NT2/D1 (cell line): ENCODE data around the gene ARHGAP42.
A peak's percentile ranks its signal among the peaks of the same experiment; 100 is the strongest.

Experiments
- DNase-seq: peaks from one replicate; pipeline ENCODE4 v3.0.0-alpha.2; 2011; ENCODE audit warnings: low read depth, low spot score
- H3K27me3 ChIP-seq: 2 replicates; pipeline ENCODE4 v1.6.0; 2011; ENCODE audit warnings: mild to moderate bottlenecking; ENCODE audit not compliant: insufficient read length, insufficient read depth
- H3K36me3 ChIP-seq: 2 replicates; pipeline ENCODE4 v1.6.1; 2011; ENCODE audit warnings: mild to moderate bottlenecking, low read length, mixed read lengths; ENCODE audit not compliant: insufficient read depth, insufficient read length
- H3K4me1 ChIP-seq: 2 replicates; pipeline ENCODE4 v1.5.1; 2011; ENCODE audit not compliant: insufficient read depth, insufficient read length
- H3K4me3 ChIP-seq: 2 replicates; pipeline ENCODE4 v1.5.1; 2011; ENCODE audit warnings: low read depth; ENCODE audit not compliant: insufficient read length
- H3K9ac ChIP-seq: 2 replicates; pipeline ENCODE4 v1.6.0; 2011; ENCODE audit warnings: low read depth; ENCODE audit not compliant: insufficient read length
- H3K9me3 ChIP-seq: 2 replicates; pipeline ENCODE4 v1.5.1; 2011; ENCODE audit warnings: mild to moderate bottlenecking, low read length; ENCODE audit not compliant: insufficient read depth
- SUZ12 ChIP-seq: IDR thresholded peaks from 2 replicates; pipeline ENCODE4 v1.6.1; 2011; ENCODE audit not compliant: insufficient read length, insufficient read depth; ENCODE audit errors: extremely low read depth
- YY1 ChIP-seq: IDR thresholded peaks from 2 replicates; pipeline ENCODE4 v1.6.1; 2011; ENCODE audit not compliant: insufficient read length, insufficient read depth
- ZNF274 ChIP-seq: IDR thresholded peaks from 2 replicates; pipeline ENCODE4 v1.6.1; 2011; ENCODE audit warnings: mild to moderate bottlenecking, low read depth, low read length

The ARHGAP42 gene

GRCh38 chr11:100709233-100709957 is 22.3 kb downstream of the ARHGAP42 start:
- Histone ChIP-seq H3K9me3 (no peaks in the 10 kb centered on the region), H3K4me1 (no peaks in the 10 kb centered on the region), H3K9ac (no peak overlapping the region), H3K4me3 (no peak overlapping the region), H3K36me3 (no peaks in the 10 kb centered on the region), H3K27me3 (no peaks in the 10 kb centered on the region)
- TF ChIP-seq ZNF274 (no peak), YY1 (no peak), SUZ12 (no peak)
- DNase-seq, result no peak

GRCh38 chr11:100711984-100712383 is 24.9 kb downstream of the ARHGAP42 start:
- Histone ChIP-seq H3K36me3 (no peaks in the 10 kb centered on the region), H3K4me3 (no peak overlapping the region), H3K27me3 (no peaks in the 10 kb centered on the region), H3K9me3 (0 out of 2 replicates have a peak, but pooled peaks cover 9% of the 10 kb centered on the region), H3K4me1 (no peaks in the 10 kb centered on the region), H3K9ac (no peak overlapping the region)
- TF ChIP-seq YY1 (no peak), SUZ12 (no peak), ZNF274 (no peak)
- no peak for DNase-seq

GRCh38 chr11:100712583-100712982 is 25.5 kb downstream of the ARHGAP42 start:
- 0 out of 2 replicates have a peak, but pooled peaks cover 9% of the 10 kb centered on the region for H3K9me3 ChIP-seq
- no peaks in the 10 kb centered on the region for H3K36me3 ChIP-seq
- no peak overlapping the region for H3K9ac ChIP-seq
- TF ChIP-seq SUZ12, result no peak
- no peak for TF ChIP-seq ZNF274
- TF ChIP-seq YY1, result no peak
- no peak overlapping the region for H3K4me3 ChIP-seq
- no peak for DNase-seq
- no peaks in the 10 kb centered on the region for H3K27me3 ChIP-seq
- no peaks in the 10 kb centered on the region for H3K4me1 ChIP-seq

- H3K4me3 ChIP-seq, result no peak overlapping the region
- no peaks in the 10 kb centered on the region for H3K27me3 ChIP-seq
- DNase-seq, result no peak
- no peaks in the 10 kb centered on the region for H3K4me1 ChIP-seq
- no peak for TF ChIP-seq ZNF274
- no peak for TF ChIP-seq SUZ12
- TF ChIP-seq YY1, result no peak
- H3K9ac ChIP-seq, result no peak overlapping the region
- H3K9me3 ChIP-seq, result 0 out of 2 replicates have a peak, but pooled peaks cover 9% of the 10 kb centered on the region
- no peaks in the 10 kb centered on the region for H3K36me3 ChIP-seq
Measured at GRCh38 chr11:100715165-100715761, 28.2 kb downstream of the ARHGAP42 start.

- no peak for DNase-seq
- Histone ChIP-seq H3K4me1 (no peaks in the 10 kb centered on the region), H3K36me3 (no peaks in the 10 kb centered on the region), H3K27me3 (no peaks in the 10 kb centered on the region), H3K9me3 (0 out of 2 replicates have a peak, but pooled peaks cover 9% of the 10 kb centered on the region), H3K4me3 (no peak overlapping the region), H3K9ac (no peak overlapping the region)
- no peak for TF ChIP-seq SUZ12
- no peak for TF ChIP-seq ZNF274
- TF ChIP-seq YY1, result no peak
Measured at GRCh38 chr11:100716838-100717237, 29.8 kb downstream of the ARHGAP42 start.

GRCh38 chr11:100719362-100719761 is 32.3 kb downstream of the ARHGAP42 start:
- Histone ChIP-seq H3K9me3 (0 out of 2 replicates have a peak, but pooled peaks cover 9% of the 10 kb centered on the region), H3K4me1 (no peaks in the 10 kb centered on the region), H3K27me3 (no peaks in the 10 kb centered on the region), H3K36me3 (no peaks in the 10 kb centered on the region), H3K9ac (no peak overlapping the region), H3K4me3 (no peak overlapping the region)
- TF ChIP-seq ZNF274, result no peak
- TF ChIP-seq SUZ12, result no peak
- no peak for TF ChIP-seq YY1
- DNase-seq, result peak; percentile 59

- DNase-seq, result peak; percentile 39
Measured at GRCh38 chr11:100719809-100720221, 32.7 kb downstream of the ARHGAP42 start.

More at GRCh38 chr11:100719809-100720221, 32.7 kb downstream of the ARHGAP42 start:
- Histone ChIP-seq H3K36me3 (no peaks in the 10 kb centered on the region), H3K4me1 (no peaks in the 10 kb centered on the region), H3K27me3 (no peaks in the 10 kb centered on the region), H3K9ac (no peak overlapping the region), H3K4me3 (no peak overlapping the region), H3K9me3 (0 out of 2 replicates have a peak, but pooled peaks cover 9% of the 10 kb centered on the region)
- TF ChIP-seq ZNF274 (no peak), SUZ12 (no peak), YY1 (no peak)
